ENCODE measurements around the gene TGFB3. TPM values are rescaled to one million over a fixed set of nuclear protein-coding genes. Genes with fewer than 3 reads are reported as not detected.

Gene TGFB3
- total RNA-seq, 2 donors from 2014 or later: 17.5 to 99.1 TPM

DNA sequence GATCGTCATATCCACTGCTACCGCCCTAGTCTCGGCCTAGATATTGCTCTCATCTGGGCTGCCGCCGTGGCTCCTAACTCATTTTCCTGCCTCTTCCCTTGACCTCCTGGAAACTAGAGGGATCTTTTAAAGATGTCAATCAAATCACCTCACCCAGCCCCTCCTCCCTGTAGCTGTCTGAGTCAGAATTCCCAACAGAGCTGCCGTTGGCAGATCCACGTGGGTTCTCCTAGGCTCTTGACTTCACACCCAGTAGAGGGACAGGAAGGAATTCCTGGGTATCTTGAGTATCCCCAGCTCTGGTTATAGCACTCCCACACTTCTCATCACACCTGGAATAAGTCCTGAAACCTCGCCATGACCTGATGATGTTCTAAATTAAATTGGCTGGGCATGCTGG is 11.9 kb downstream of the TGFB3 start:
- Histone ChIP-seq H3K9me3 (no peaks in the 10 kb centered on the region), H3K4me3 (no peak overlapping the region), H3K4me1 (peaks cover 0 to 7% of the 10 kb centered on the region in 2 donors), H3K27me3 (no peaks in the 10 kb centered on the region), H3K36me3 (peaks cover 43% of the 10 kb centered on the region), H3K27ac (peak overlapping the region; percentile 20 to 44)
- peak; percentile 59 for DNase-seq (ENCODE audit: low spot score)
- no peak for TF ChIP-seq CTCF (IDR thresholded peaks at IDR 0.05)

- peak; percentile 43 for DNase-seq (ENCODE audit: low spot score)
- no peaks in the 10 kb centered on the region for H3K27me3 ChIP-seq
- H3K4me1 ChIP-seq: peaks cover 0 to 7% of the 10 kb centered on the region in 2 donors
- peak overlapping the region; percentile 20 to 32 for H3K27ac ChIP-seq
- no peaks in the 10 kb centered on the region for H3K9me3 ChIP-seq
- TF ChIP-seq CTCF (IDR thresholded peaks at IDR 0.05): no peak
- no peak overlapping the region for H3K4me3 ChIP-seq
- peaks cover 50% of the 10 kb centered on the region for H3K36me3 ChIP-seq
Observed at GRCh38 chr14:75969126-75969525, 12.7 kb downstream of the TGFB3 start.

GRCh38 chr14:75968456-75968855 is 13.3 kb downstream of the TGFB3 start:
- Histone ChIP-seq H3K4me3 (no peak overlapping the region), H3K9me3 (no peaks in the 10 kb centered on the region), H3K36me3 (peaks cover 57% of the 10 kb centered on the region), H3K4me1 (peaks cover 0 to 7% of the 10 kb centered on the region in 2 donors), H3K27me3 (no peaks in the 10 kb centered on the region), H3K27ac (peak overlapping the region in 1 of 2 donors; percentile 20)
- peak; percentile 59 for DNase-seq (ENCODE audit: low spot score)
- TF ChIP-seq CTCF (IDR thresholded peaks at IDR 0.05): no peak

- no peaks in the 10 kb centered on the region for H3K27me3 ChIP-seq
- no peak for TF ChIP-seq CTCF (IDR thresholded peaks at IDR 0.05)
- peak; percentile 53 for DNase-seq (ENCODE audit: low spot score)
- H3K4me1 ChIP-seq: peaks cover 0 to 7% of the 10 kb centered on the region in 2 donors
- H3K4me3 ChIP-seq: no peak overlapping the region
- H3K36me3 ChIP-seq: peaks cover 62% of the 10 kb centered on the region
- no peaks in the 10 kb centered on the region for H3K9me3 ChIP-seq
- peak overlapping the region in 1 of 2 donors; percentile 20 for H3K27ac ChIP-seq
Observed at GRCh38 chr14:75967866-75968265, 13.9 kb downstream of the TGFB3 start.

- no peaks in the 10 kb centered on the region for H3K4me1 ChIP-seq
- H3K36me3 ChIP-seq: peaks cover 79% of the 10 kb centered on the region
- DNase-seq (ENCODE audit: low spot score): no peak
- no peak overlapping the region for H3K27ac ChIP-seq
- H3K9me3 ChIP-seq: no peaks in the 10 kb centered on the region
- no peak for TF ChIP-seq CTCF (IDR thresholded peaks at IDR 0.05)
- H3K27me3 ChIP-seq: no peaks in the 10 kb centered on the region
- no peak overlapping the region for H3K4me3 ChIP-seq
Observed at GRCh38 chr14:75961662-75962061, 20.1 kb downstream of the TGFB3 start.

- Histone ChIP-seq H3K4me3 (no peak overlapping the region), H3K36me3 (peaks cover 65% of the 10 kb centered on the region), H3K9me3 (no peaks in the 10 kb centered on the region), H3K27ac (no peak overlapping the region), H3K27me3 (no peaks in the 10 kb centered on the region), H3K4me1 (no peaks in the 10 kb centered on the region)
- DNase-seq (ENCODE audit: low spot score): no peak
- TF ChIP-seq CTCF (IDR thresholded peaks at IDR 0.05): no peak
Observed at GRCh38 chr14:75960231-75960630, 21.6 kb downstream of the TGFB3 start.
